Activated CD8-positive, alpha-beta memory T cell treated with anti-CD3 and anti-CD28 coated beads for 48 hours (primary cell): ENCODE measurements around the gene SLC16A2.
"Not testable (repeated sequence)": the region's sequence is repeated elsewhere in the genome, so short reads cannot be mapped to it uniquely, and the experiment has no call there.

ENCODE experiments used
- DNase-seq, 3 experiments: peaks; one replicate each; pipeline ENCODE4 v3.0.0-alpha.2; 2020; ENCODE audit warnings: low read depth in 2 of 3, low spot score in 2 of 3

Gene SLC16A2

GRCh38 chrX:74445099-74445498, 23.8 kb downstream of the SLC16A2 start:
- no peak for DNase-seq

DNA sequence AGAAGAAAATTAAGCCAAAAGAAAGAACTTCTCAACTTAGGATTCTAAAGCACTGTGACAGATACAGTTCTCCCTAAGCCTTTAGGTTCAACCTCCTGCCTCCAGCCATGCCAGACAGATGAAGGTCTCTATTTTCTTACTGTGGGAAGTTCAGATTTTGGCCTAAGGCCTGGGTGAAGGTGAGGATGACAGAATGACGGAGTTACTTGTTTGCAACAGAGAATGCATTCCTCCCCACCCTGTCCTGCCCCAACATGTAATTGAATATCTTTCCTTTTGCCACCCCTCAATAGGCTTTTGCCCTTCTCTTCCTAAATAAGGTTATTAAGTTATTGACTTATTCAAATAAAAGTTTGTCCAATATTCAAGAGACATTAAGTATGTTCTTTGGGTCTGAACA, 25.6 kb downstream of the SLC16A2 start:
- DNase-seq, result no peak

DNA sequence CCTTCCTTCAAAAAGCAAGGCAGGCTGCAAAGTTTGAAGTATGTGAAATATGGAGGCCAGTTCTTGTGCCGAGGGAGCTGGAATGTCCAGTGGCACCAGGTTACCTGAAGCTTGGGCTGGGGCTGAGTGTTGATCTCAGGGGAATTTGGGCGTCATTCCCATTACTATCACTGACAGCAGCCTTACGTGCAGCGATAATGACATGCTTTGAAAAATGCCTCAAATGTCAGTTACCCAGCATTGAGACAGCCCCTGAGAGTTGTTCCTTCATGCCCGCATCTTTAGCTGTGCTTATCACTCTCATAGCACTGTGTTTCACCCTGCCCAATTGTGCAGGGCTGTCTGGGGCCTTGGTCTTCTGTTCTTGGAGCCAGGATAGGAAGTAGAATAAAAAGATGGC, 27.4 kb downstream of the SLC16A2 start:
- DNase-seq, result no peak

DNA sequence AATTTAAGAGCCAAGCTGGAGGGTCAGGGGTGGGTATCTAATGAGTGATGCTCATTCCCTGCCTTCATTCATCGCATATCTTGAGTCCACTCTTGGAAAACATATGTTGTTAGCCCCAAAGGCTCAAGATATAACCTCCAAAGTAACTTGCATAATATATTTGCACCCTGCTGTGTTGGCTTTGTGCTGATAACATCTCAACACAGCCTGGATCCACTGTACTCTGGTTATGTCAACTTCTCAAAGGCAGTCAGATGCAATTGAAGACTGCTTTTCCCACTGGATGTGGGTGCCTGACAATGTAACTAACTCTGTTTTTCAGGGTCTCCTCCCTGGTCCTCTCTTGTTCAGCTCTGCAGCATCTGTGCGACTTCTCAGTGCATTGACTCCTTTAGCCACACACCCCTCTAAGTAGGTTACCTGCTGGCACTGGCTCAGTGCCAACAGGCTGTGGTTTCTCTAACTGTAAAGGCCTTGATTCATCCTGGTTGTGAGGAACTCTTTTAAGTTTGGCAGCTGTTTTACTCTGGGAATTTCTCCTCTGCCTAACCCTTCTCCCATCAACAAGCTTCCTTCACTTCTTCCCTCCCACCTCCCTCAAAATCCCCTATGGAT, 28.1 kb downstream of the SLC16A2 start:
- DNase-seq, result no peak

DNA sequence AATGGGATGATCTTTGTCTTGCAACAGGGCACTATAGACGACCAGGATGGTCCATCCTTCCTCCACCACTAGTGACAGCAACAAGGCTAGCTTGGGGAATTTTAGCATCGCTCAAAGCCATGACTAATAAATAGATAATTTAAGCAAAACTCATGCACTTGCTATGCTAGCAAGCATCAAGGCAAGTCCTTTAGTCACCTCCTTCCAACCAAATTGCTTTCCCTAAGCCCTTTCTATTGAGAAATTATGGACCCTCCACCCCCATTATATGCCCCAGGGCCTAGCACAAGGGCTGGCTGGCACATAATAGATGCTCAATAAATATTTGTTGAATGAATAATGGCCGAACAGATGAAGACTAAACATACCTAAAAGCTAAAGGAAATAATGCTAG, 28.6 kb downstream of the SLC16A2 start:
- no peak for DNase-seq

DNA sequence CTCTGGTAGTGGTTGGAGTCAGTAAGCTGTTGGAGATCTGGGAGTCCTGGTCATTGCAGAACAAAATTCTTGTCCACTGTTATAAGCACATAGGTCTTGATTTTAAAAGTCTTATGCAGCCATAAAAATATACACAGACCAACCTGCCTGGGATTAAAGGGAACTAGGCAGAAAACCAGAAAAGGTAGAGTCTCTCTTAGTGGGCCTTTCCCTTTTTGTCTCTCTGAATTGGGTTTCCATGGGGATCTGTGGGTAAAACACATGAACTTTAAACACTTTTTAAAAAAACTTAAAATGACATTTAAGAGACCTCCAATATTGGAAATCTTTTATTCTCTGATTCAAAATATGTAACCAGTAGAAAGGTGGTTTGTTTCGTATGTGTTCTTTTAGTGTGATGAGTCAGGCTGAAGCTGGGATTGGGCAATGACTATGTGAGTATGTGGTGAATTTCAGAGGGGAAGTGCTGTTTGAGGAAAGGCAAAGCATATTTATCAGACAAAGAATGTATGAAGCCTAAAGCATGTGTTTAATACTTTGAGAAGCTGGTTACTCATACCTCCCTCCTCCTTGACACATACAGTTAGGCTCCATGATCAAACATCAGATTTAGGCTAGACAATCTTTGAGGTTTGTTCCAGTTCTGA, 29.6 kb downstream of the SLC16A2 start:
- DNase-seq, result no peak

DNA sequence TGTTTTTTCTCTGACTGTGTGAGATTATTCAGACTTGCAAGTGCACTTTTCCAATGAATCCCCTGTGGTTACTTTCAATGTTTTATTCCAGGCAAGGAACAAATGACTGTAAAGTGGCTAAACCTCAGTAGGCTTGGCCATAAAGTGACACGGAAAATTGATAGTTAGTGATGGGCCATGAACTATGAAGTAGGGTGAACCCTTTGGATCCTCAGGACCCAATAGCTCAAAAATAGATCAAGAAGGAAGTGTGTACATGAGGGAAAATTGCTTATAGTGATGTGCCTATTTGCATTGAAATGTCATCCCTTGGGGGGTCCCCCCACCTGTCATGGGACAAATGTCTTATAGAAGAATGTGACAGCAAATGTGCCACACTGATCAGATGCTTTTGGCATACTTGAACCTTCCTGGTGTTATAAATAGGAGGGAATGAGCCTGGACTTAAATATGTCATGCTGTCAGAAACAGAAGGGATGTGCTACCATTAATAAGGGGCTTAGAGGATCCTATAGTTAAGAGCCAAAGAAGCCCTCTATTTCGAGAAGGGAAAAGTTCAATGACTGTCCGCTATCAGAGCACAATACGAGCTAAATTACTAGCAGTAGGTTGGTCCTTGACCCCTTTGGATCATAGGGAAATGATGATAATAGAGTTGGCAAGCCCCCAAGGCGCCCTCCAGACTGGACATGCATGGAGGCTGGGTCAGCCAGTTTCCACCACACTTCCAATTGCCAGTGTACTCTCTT, 30.3 kb downstream of the SLC16A2 start:
- no peak for DNase-seq

DNA sequence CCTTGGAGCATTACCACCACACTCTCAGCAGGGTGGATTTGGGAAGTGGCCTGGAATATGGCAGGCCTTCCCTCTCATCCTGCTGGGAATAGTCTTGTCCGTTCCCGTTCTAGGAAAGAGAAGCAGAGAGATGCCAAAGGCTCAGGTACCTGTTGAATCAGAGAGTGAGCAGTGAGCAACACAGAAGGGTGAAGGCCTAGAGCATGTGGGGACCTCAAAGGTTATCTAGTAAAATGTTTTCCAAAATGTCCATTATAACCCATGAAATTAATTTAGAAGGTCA, 30.8 kb downstream of the SLC16A2 start:
- no peak for DNase-seq

GRCh38 chrX:74453178-74453577, 31.9 kb downstream of the SLC16A2 start:
- no peak for DNase-seq

- not testable (repeated sequence) for DNase-seq
Observed at GRCh38 chrX:74454233-74454632, 32.9 kb downstream of the SLC16A2 start.

- no peak for DNase-seq
Observed at GRCh38 chrX:74458736-74459135, 37.4 kb downstream of the SLC16A2 start.

- DNase-seq, result no peak
Observed at GRCh38 chrX:74461384-74461783, 40.1 kb downstream of the SLC16A2 start.

- no peak for DNase-seq
Observed at GRCh38 chrX:74464722-74465121, 43.4 kb downstream of the SLC16A2 start.

DNA sequence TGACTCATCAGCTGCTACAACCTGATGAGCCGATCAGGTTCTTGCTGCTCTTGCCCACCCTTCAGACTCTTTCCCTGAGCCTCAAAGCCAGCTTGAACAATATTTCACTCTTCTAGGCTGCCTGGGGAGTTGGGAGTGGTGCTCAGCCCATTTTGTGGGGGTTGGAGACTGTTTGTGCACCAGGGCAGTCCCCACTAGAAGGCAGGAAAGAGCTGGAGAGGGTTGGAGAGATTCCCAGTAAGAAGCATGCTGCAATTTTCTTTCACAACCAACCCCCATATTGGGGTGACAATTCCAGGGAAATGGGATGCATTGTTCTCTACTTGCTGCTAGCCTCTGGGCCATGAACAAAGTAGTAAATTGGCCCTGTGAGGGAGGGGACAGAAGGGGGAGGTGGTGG, 44.1 kb downstream of the SLC16A2 start:
- no peak for DNase-seq

GRCh38 chrX:74467656-74468055, 46.4 kb downstream of the SLC16A2 start:
- no peak for DNase-seq

DNA sequence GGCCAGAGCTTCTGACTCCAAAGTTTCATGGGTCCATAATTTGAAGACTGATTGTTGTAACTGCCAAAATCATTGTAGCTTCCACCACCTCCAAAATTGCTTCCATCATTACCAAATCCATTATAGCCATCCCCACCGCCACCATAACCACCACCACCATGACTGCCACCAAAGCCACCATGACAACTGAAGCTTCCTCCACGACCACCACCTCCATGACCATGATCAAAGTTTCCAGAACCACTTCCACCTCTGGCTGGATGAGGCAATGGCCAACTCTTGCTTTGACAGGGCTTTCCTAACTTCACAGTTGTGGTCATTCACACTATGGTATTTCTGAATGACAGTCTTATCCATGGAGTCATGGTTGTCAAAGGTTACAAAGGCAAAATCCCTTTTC, 51.8 kb downstream of the SLC16A2 start:
- not testable (repeated sequence) for DNase-seq

GRCh38 chrX:74490247-74490646, 69.0 kb downstream of the SLC16A2 start:
- DNase-seq, result no peak

GRCh38 chrX:74492720-74493201, 71.5 kb downstream of the SLC16A2 start:
- DNase-seq, result peak in 1 of 3 experiments; percentile 1

- no peak for DNase-seq
Observed at GRCh38 chrX:74493806-74494205, 72.5 kb downstream of the SLC16A2 start.

DNA sequence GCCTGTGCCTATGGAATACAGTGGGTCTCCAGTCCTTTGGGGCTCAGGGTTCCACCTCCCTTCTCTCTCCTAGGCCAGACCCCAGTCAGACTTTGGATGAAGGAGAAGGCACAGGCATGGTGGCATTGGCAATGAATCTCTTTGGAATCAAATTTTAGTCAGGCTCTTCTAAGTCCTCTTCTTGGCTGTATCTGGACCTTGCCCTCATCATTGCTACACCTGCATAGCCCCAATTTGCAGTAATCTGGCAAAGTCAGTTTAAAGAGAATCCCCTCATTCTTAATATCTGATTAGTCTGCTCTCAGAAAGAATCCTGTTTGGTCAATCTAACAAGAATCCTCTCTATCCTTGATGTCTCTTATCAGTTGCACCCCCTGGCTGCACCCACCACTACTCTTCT, 77.6 kb downstream of the SLC16A2 start:
- DNase-seq, result no peak

DNA sequence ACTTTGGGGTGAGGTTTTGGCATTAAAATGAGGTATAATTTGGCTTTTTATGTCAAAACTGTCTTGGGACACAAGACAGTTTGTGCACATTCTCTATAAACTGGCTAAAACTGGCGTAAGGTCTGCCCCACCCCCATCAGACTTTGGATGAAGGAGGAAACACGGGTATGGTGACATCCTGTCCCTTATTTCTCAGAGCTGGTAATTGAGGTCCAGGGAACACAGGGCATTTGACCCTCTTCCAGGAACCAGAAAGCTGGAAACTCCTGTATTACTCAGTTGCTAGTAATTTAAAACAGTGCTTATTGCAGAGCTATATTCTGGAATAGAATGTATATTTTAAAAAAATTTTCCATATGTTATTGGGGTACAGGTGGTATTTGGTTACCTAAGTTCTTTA, 78.8 kb downstream of the SLC16A2 start:
- DNase-seq, result no peak

DNA sequence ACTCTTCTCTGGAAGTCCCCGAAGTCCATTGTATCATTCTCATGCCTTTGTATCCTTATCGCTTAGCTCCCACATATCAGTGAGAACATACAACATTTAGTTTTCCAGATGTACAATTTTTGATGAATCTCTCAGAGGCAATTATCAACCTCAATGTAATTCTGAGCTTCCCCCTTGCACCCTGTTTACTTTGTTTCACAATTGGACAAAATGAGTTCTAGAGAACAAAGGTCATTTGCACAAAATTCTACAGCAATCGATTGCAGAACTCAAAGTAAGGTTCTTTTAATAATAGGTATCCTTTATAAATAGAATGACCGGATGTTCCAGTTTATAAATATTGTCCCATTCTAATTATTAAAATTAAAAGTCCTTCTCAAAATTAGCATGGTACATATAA, 79.3 kb downstream of the SLC16A2 start:
- DNase-seq, result no peak

GRCh38 chrX:74505437-74505836, 84.1 kb downstream of the SLC16A2 start:
- no peak for DNase-seq
